WERI-Rb-1 (cell line): ENCODE results near the gene APBB1IP.

ENCODE experiments used
- DNase-seq: peaks from one replicate; pipeline ENCODE4 v3.0.0-alpha.2; 2020
- H3K27ac ChIP-seq: fragments of 250-450 bp; sonication (Bioruptor Pico); 2 replicates; pipeline ENCODE4 v1.5.1; 2020; ENCODE audit warnings: mild to moderate bottlenecking, moderate library complexity
- H3K27me3 ChIP-seq: fragments of 250-450 bp; sonication (Bioruptor Pico); 2 replicates; pipeline ENCODE4 v1.5.1; 2021; ENCODE audit warnings: mild to moderate bottlenecking, low read depth, moderate library complexity; ENCODE audit not compliant: insufficient read depth, severe bottlenecking
- H3K36me3 ChIP-seq: fragments of 250-450 bp; sonication (Bioruptor Pico); 2 replicates; pipeline ENCODE4 v1.5.1; 2020; ENCODE audit warnings: mild to moderate bottlenecking, moderate library complexity
- H3K4me3 ChIP-seq: 2 replicates; pipeline ENCODE4 v1.5.1; 2011; ENCODE audit warnings: low read depth, mild to moderate bottlenecking, control low read depth, low read length
- H3K9me3 ChIP-seq: fragments of 250-450 bp; sonication (Bioruptor Pico); 2 replicates; pipeline ENCODE4 v1.5.1; 2021; ENCODE audit warnings: mild to moderate bottlenecking, moderate library complexity; ENCODE audit not compliant: severe bottlenecking
- CTCF ChIP-seq: IDR thresholded peaks from 2 replicates; pipeline ENCODE4 v1.5.1; 2011; ENCODE audit warnings: low read depth, mild to moderate bottlenecking, control low read depth, inconsistent platforms, low read length

The APBB1IP gene

GRCh38 chr10:26612151-26612915 is 174.2 kb downstream of the APBB1IP start:
- Histone ChIP-seq H3K36me3 (no peaks in the 10 kb centered on the region), H3K27me3 (no peaks in the 10 kb centered on the region), H3K4me3 (no peak overlapping the region), H3K27ac (no peak overlapping the region), H3K9me3 (no peaks in the 10 kb centered on the region)
- no peak for DNase-seq
- no peak for TF ChIP-seq CTCF
